HG03103 (cell line): ENCODE results near the gene BCAS3.

ENCODE experiments used
- ATAC-seq: cut with Tn5 transposase; IDR thresholded peaks from one replicate; pipeline ENCODE4 v1.9.1; 2021; ENCODE audit warnings: low read depth; ENCODE audit not compliant: unreplicated experiment

Gene BCAS3

DNA sequence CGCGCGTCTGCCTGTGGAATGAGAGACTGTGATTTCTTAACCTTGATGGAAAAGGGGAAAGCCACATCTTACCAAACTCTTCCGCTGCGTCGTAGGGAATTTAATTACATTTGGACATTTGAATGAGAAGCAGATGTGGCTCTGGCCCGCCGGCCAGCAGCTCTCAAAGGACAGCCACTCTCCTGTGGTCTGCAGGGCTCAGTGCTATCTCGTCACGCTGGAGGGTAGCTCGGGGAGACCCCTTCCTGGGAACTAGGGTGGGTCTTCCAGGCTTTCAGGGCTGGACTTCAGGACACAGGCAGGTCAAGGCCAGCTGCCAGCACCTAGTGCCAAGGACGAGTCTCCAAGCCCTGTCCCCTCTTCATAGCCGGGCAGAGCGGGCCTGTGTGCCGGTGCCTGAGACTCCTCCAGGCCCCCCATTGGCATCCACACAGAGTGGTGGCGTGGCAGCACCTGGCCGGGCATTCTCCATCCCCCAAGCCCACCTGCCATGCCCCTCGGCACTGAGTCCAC is 706.1 kb downstream of the BCAS3 start:
- no peak for ATAC-seq

DNA sequence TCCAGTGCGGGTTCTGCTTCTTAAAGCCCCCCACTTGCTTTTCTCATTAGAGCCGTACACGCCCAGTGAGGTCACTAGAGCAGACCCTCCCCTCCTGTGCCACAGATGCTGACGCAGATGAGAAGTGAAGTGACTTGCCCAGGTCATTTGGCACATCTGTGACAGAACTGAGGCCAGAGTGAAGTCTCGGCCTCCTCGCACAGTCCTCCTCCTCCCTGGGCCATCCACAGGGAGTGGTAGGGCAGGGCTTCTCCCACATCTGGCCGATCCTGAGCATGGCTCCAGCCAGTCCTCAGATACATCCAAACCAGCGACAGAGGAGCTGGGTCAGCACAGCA is 706.7 kb downstream of the BCAS3 start:
- ATAC-seq = no peak

DNA sequence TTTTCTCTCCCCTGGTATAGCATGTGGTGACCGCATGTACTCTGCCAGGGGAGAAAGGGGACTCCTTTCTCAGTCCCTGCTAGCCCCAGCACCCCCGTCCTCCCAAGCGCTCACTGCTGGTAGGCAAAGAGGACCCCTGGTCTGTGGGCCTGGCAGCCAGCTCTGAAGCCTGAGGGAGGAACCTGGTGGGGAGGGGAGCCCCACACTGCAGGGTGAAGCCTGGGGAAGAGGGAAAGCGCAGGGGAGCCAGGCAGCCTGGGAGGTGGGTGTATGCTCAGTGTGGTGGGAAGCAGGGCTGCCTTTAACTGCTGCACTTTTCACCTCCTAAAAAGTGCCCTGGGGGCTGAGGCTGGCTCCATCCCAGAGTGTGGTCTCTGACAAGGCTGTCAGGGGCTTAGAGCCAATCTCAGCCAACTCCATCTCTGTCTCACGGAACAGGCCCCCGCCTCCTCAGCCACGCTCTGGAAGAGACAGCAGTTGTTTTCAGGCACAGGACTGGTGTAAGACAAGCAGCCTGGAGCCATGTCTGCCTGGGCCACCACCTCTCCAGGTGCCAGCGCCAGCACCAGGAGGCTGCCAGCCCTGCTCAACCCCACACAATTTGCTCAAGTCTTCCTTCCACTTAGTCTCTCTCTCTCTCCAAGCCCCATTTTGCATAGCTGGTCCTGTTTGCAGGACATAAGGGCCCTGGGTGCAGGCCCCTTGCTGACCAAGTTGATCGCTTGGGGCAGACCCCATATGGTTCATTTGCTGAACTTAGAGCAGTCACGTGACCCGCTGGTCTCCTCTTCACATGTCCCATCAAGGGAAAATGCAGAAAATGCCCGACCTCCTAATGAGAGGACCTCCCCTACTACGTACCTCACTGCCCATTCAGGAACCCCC is 707.3 kb downstream of the BCAS3 start:
- ATAC-seq = no peak

DNA sequence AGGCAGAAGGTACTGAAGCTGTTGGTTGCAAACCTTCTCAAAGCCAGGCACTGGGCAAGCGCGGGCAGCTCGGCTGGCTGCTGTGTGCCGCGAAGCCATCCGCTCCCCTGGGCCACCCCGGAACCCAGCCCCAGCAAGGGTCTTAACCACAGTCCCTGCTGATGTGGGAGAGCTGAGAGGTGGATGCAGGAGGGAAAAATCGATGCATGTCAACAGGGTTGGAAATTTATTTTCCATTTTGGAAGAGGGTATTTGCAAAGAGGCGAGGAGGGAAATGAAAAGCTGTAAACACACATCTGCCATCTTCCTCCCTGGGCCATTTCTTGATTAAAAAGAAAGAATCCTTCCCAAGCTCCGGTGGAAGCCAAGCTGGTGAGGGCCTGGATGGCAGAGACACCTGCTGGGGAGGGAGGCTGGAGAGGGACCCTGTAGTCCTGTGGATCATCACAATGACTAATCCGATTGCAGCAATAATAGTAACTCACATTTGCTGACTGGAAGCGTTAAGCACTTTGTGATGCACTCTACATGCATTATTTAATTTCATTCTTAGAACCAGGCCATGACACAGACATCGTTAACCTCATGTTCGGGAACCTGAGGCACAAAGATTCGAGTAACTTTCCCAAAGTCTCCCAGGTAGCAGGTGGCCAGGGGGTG is 708.1 kb downstream of the BCAS3 start:
- no peak for ATAC-seq

DNA sequence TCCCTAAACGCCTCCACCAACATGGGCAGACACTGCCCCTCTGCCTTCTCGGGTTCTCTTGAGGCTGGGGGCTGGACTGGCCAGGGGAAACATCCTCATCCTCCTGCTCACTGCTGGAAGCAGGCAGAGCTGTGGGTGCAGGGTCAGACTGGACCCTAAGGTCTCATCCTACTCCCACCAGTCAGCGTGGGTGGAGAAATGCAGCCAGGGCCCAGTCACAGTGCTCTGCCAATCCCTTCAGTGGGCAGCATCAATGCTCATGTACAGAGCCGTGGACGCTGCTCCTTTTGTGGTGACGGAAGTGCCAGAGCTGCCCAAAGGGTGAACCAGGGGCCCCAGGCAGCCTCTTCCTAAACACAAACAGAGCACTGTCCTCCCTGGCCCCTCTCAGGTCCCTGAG is 708.6 kb downstream of the BCAS3 start:
- no peak for ATAC-seq

DNA sequence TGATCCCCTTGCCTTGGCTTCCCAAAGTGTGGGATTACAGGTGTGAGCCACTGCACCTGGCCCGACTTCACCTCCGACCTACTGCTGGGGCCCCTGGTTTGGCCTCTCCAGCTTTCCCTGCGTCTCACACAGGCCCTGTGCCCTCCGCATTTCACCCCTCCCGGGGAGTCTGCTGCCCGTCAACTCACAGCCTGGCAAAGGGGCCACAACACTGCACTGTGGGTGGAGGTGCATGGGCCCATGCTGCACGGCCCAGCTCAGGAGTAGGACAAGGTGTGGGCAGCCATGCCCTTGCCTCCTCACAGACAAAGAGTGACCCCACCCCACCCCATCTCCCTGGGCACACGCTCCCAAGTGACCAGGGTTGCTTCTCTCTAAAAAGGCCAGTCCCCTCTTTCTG is 709.4 kb downstream of the BCAS3 start:
- no peak for ATAC-seq

DNA sequence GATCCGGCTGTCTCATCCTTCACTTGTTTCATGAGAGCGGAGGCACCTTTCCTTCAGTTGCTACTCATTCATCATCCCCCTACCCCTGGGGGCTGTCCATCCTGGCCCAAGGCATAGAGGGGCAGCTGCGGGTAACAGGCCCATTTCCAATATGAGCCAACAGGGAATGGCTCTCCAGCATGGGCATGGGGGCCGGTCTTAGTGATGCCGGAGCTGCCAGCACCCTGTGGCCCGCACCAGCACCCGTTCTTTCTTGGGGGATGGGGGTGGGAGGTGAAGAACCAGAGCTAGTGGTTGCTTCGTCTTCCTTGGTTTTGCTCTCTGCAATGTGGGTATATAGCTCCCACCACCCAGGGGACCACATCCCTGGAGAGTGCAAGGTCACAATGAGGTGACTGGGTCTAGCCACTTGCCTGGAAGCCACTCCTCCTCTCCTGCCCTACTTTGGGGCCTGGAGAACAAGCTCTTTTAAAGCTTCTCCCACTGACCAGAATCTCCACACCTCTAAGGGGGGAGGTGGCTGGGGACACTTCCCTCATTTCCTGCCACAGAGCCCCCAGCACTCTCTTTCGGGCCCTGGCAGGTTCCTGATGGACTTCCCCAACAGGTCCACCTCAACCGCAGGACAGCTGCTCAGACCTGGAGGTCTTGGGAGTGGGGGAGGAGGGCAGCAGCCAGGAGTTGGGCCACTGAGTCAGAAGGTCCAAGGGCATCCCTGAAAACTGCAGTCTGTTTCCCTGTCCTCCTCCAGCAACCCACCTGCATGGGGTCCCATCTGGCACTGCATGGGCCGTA is 710.1 kb downstream of the BCAS3 start:
- ATAC-seq = no peak

DNA sequence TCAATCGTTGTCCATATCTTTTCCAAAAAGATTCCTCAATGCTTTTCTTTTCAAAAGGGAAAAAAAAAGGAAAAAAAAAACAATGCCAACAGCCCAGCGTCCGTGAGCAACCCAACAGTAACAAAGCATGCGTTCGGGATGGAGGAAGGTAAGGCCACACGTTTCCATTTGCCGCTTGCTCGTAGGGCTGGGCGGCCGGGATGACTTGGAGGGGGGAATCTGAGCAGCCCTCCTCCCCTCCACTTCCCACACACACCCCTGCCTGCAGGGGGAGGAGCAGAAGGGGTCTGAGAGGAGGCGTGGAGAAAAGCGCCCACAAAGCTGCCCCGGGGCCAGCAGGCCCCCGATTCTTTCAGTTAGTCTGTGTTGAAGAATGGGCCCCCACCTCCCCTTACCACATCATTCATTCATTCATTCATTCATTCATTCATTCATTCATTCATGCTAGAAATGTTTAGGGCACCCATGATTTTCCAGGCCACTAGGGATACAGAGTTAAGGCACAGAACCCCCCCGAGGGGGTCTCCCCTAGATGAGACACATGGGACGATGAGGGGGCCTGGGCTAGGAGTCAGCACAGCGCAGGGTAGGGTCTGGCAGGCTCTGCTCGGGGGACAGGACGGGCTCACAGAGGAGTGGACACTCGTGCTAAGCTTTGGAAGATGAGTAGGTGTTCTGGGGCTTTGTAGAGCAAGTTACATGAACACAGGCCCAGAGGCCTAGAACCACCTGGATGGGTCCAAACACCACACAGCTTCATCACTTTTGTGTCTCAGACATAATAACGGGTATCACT is 711.1 kb downstream of the BCAS3 start:
- ATAC-seq = no peak

DNA sequence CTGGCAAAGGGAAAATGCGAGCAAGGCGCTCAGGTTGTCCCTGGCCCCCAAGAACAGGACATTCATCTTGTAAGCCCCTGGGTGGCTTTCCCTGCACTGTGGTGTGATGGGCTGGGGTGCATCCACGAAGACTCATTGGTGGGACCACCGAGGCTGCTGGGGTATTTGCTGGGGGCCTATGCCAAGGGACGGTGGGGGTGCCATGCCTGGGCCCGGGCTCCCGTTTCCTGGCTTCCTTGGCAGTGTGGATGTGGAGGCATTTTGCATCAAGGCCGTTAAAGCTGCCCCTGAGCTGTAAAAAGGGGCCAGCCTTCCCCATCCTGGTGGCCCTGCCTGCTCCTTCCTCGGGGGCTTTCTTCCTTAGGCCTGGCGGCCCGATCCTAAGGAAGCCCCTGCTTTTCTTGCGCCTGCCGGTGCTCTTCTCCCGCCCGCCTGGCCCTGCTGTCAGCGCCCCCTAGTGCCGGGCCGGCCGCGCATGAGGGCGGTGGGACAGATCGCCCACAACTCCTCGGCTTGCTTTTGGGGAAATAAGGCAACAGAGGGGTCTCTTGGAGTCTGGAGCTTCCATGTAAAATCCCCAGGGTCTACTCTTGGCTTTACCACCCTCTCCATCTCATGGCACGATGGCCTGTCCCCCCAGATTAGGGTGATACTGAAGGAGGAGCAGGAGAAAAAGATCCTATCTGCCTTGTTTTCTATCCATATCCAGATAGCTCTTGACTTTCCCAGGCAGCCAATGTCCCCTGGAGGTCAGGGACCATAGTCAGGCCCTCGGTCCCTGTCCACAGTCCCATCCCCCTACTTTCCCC is 712.2 kb downstream of the BCAS3 start:
- no peak for ATAC-seq

DNA sequence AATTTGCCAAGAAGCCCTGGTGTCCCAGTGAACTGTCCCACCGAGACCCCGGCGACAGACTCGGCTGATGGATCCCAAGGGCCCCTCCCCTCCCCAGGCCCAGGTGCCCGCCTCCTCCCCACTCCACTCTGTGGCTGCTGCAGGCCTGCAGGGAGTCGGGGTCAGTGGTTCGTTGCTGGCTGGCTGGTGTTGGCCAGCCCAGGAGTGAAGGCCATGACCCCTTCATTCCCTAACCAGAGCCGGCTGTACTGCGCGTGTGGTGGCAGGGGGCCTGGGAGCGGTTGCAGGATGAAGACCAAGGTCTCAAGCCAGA is 712.8 kb downstream of the BCAS3 start:
- no peak for ATAC-seq

DNA sequence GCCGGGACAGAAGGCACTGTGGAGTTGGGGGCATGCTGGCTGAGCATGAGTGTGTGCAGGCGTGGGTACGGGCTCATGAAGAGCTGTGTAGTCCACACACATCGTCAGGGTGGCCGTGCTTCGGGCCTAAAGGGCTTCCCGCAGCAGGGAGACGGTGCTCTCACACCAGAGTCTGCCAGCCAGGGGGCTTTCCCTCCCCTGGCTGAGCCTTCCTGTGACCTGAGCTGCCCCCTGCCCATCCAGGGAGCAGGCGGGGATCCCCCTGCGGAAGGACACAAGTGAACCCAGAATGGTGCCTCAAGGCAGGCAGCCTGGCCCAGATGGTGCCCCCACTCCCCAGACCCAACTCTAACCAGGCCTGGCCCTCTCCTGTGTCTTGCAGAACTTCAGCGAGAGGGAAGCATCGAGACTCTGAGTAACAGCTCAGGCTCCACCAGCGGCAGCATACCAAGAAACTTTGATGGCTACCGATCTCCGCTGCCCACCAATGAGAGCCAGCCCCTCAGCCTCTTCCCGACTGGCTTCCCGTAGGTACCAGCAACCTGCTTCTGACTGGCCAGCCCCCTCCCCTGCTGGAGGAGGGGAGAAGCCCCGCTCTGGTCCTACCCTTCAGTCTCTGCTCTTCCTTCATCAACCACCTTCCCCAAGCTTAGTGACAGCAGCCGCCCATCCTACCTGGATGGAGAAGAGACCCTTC is 714.1 kb downstream of the BCAS3 start:
- no peak for ATAC-seq

DNA sequence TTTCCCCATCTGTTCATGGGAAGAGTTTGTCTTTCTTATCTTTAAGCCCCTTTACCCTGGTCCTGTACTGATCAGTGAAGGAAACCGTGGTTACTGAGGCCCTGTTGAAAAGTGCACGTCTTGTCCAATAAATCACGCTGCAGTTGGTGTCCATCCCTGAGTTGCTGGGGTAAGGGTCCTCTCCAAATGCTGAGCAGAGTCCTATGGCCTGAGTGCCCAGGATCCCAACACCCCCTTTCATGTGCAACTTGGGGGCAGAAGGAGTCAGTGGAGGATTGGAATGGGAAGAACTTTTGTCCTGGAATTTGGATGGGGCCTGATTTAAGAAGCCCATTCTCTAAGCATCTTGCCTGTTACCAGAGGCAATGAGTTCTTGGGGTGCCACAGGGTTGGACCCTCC is 715.0 kb downstream of the BCAS3 start:
- no peak for ATAC-seq

DNA sequence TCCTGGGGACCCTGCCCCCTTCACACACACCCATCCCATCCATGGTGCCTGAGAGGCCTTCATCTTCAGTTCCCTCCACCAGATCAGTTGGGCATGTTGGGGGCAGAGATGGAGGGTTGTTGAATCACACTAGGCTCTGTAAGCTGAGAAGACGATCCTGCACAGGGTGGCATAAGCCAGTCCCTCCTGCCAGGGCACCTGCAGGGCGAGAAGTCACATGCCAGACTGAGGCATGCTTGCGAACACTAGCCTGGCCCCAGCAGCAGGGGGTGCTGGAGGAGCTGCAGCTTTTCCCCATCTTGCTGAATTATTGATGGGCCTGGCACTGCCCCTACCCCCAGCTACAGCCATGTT is 715.9 kb downstream of the BCAS3 start:
- ATAC-seq = no peak

DNA sequence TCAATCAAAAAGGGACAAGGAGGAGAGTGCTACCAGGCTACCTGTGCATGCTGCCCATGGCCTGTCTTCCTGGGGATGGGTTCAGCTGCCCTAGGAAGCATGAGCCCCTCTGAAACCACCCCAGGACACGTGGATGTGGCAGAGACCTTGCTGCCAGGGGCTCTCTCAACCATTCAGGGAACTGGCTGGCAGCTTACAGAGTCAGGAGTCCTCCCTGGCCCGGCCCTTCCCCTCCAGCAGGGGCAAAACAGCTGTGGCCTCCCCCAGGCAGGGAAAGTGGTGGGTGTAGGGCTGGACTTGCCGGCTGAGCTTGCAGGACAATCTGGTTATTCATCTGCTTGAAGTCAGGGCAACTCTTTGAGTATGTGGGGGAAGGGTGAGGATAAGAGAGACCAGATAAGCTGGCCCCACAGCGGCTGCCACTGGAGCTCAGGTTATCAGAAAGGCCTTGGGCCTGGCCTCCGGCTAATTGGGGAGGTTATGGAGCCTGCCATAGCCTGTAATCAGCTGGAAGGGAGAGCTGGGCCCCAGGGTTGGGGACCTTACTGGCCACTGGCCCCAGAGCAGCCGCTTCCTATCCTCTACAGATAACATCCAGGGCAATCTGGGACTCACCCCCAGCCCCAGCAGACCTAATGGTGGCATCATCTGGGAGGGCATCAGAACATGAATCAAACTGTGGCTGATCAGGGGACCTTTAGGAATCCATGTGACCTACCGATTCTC is 716.4 kb downstream of the BCAS3 start:
- no peak for ATAC-seq

DNA sequence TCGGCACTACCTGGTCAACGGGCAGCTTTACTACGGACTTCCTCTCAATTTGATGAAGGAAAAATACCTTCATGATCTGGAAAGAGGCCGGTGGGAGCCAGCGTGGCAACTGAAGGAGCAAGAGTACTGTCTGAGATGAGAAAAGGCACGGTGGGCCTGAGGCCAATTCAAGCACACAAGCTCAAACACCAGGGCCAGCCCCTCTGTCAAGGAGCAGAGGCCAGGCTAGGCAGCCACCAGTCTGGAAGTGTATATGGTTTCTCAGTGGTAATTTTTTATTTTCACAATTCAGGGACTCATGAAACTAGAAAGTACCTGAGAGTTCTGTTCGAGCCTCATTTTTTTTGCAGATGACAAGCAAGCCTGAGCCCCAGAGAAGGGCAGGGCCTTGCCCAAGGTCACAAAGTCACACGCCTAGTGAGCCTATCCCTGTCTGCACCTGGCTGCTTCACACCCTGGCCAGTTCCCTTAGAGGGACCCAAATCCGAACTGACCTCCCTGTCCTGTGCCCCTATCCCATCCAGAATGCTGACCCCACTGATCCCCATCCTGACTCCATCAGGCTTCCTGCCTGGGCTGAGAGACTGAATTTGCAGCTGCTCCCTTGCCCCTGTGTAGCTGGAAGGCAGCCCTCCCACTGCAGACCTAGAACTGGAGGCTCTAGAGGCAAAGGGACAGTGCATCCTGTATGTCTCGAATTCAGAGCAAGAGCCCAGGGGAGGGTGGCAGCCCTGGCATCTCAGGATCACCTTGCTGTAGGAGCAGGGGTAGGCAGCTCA is 717.2 kb downstream of the BCAS3 start:
- ATAC-seq = no peak

DNA sequence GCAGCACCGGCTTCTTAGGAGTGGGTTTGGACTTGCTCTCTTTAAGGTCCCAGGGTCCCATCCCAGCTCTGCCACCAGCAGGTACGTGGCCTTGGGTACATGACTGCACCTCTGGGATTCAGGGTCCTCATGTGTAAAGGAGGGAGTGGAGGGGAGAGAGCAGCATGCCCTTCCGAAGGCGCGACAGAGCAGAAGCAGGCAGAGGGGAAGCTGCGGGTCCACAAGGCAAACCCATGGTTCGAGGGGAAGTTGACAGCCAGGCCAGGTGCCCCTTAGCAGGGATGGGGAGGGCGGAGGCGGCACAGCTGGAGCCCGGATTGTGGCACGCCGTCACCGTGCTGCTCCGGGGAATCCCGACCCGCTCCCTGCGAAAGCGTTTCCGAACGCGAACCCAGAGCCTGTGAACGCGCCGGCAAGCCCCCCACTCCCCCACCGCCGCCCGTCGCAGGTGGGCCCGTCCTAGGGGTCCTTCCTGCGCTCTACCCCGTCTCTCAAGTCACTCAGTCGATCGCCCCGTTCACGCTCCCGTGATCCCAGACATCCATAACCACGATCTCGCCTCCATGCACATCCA is 717.8 kb downstream of the BCAS3 start:
- ATAC-seq = no peak

DNA sequence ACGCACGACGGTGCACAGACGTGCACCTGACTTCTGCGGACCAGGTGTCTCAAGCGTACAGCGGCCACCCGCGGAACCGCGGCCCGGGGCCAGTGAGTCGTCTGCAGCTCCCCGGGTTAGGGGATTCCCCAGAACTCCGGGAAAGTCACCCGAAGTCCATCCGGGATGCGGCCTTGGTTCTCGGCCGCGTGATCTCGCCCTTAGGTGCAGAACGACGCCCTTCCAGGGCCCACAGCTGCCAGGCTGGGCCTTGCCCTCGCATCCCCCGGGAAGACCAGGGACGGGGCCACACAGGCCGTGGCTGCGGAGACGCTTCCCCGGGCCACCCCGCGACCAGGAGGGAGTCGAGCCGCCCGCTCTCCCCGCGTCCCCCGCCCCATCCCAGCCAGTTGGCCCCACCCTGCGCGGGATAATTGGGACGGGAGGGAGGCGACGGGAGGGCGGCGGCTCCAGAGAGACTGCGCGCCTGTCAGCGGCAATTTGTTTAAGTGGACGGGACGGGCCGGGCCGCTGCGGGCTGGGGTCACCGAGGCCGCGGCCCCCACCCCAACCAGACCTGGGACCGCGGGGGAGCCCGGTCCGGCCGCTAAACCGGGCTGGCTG is 718.4 kb downstream of the BCAS3 start:
- ATAC-seq = no peak
